GM18498 (cell line): ENCODE results near the gene ALPG.
"Not testable (repeated sequence)": the region's sequence is repeated elsewhere in the genome, so short reads cannot be mapped to it uniquely, and the experiment has no call there.

ENCODE experiments used
- ATAC-seq: cut with Tn5 transposase; IDR thresholded peaks from one replicate; pipeline ENCODE4 v1.9.1; 2021; ENCODE audit warnings: mild to moderate bottlenecking, moderate library complexity; ENCODE audit not compliant: unreplicated experiment

Gene ALPG

GRCh38 chr2:232418466-232419244, 12.0 kb downstream of the ALPG start:
- ATAC-seq = no peak

GRCh38 chr2:232419245-232420072, 12.8 kb downstream of the ALPG start:
- ATAC-seq = no peak

GRCh38 chr2:232420073-232420454, 13.4 kb downstream of the ALPG start:
- ATAC-seq = no peak

- ATAC-seq = no peak
Measured at GRCh38 chr2:232420463-232421188, 14.0 kb downstream of the ALPG start.

GRCh38 chr2:232421189-232421785, 14.6 kb downstream of the ALPG start:
- no peak for ATAC-seq

GRCh38 chr2:232422051-232422450, 15.4 kb downstream of the ALPG start:
- ATAC-seq = no peak

GRCh38 chr2:232422996-232423395, 16.4 kb downstream of the ALPG start:
- ATAC-seq = not testable (repeated sequence)

- ATAC-seq = not testable (repeated sequence)
Measured at GRCh38 chr2:232423407-232423806, 16.8 kb downstream of the ALPG start.

GRCh38 chr2:232431705-232432590, 25.3 kb downstream of the ALPG start:
- ATAC-seq = no peak

- no peak for ATAC-seq
Measured at GRCh38 chr2:232432598-232433184, 26.0 kb downstream of the ALPG start.

GRCh38 chr2:232433622-232434021, 27.0 kb downstream of the ALPG start:
- not testable (repeated sequence) for ATAC-seq

GRCh38 chr2:232434091-232434490, 27.4 kb downstream of the ALPG start:
- ATAC-seq = no peak

- no peak for ATAC-seq
Measured at GRCh38 chr2:232434563-232435374, 28.1 kb downstream of the ALPG start.

GRCh38 chr2:232435375-232435648, 28.7 kb downstream of the ALPG start:
- ATAC-seq = no peak

GRCh38 chr2:232435805-232436204, 29.2 kb downstream of the ALPG start:
- ATAC-seq = no peak

- no peak for ATAC-seq
Measured at GRCh38 chr2:232436381-232437194, 29.9 kb downstream of the ALPG start.

GRCh38 chr2:232437195-232437571, 30.5 kb downstream of the ALPG start:
- ATAC-seq = no peak

GRCh38 chr2:232438091-232438490, 31.4 kb downstream of the ALPG start:
- ATAC-seq = no peak
